Subcutaneous adipose tissue (tissue), 4 donors: Measurements from ENCODE around the gene PLCG1. TPM values are rescaled to one million over a fixed set of nuclear protein-coding genes. Genes with fewer than 3 reads are reported as not detected.

ENCODE experiments used
- CTCF ChIP-seq: fragments of 450-650 bp; IDR thresholded peaks from one replicate; pipeline ENCODE4 v1.5.1; 2016; ENCODE audit warnings: low read depth, mild to moderate bottlenecking, control low read depth, antibody characterized with exemption, moderate library complexity
- total RNA-seq, 4 donors: library from RNA; depleted of rRNA; stranded (reverse); fragments of >200 nt; gene quantifications; one replicate each; pipeline ENCODE4 v1.1.0, GENCODE V29; 2016

PLCG1 gene
- total RNA-seq, 4 donors from 2014 or later = 43.0 to 186 (median 67.2) TPM

GRCh38 chr20:41159547-41159946 is 22.2 kb downstream of the PLCG1 start:
- TF ChIP-seq CTCF = no peak

DNA sequence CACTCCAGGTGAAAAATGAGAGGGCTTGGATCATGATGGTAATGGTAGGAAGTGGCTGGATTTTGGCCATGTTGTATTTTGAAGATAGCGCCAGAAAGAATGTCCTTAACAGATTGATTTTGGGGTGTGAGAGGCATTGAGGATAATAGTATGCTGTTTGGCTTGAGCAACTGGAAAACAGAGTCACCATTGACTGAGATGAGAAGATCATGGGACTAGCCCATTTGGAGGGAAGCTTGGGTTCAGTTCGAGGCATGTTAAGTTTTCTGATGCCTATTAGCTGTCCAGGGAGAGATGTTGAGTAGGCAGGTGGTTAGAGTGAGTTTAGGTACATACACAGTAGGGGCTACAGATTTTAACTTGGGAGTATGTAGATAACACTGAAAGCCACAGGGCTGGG is 23.3 kb downstream of the PLCG1 start:
- no peak for TF ChIP-seq CTCF

DNA sequence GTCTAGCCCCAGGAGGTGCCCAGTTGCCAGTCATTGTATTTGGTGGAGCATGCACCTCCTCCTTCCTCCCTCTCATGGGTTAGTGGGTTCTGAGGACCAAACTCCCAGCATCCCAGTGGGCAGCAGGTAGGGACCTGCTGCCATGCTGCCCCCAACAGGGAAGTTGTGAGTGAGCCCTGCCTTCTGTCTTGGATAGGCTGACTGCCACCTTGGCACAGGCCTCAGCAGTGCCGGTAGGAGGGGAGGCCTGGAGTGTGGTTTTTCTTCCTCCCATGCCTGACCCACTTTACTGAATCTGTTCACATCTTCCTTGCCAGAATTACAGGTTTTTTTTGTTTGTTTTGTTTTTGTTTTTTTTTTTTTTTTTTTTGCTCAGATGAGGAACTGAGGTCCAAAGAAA is 24.5 kb downstream of the PLCG1 start:
- TF ChIP-seq CTCF = no peak

GRCh38 chr20:41162396-41162795 is 25.1 kb downstream of the PLCG1 start:
- TF ChIP-seq CTCF = no peak

DNA sequence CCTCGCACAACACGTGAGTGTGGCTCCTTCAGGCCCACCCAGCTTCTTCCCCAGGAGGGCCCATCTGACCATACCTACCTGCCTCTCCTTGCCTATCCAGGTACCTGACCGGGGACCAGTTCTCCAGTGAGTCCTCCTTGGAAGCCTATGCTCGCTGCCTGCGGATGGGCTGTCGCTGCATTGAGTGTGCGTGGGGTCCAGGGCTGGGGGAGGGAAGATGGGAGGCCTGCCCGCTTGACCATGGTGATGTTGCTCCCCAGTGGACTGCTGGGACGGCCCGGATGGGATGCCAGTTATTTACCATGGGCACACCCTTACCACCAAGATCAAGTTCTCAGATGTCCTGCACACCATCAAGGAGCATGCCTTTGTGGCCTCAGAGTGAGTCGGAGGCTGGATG is 26.5 kb downstream of the PLCG1 start:
- no peak for TF ChIP-seq CTCF

GRCh38 chr20:41165001-41165882 is 27.9 kb downstream of the PLCG1 start:
- TF ChIP-seq CTCF = no peak

GRCh38 chr20:41166201-41167117 is 29.1 kb downstream of the PLCG1 start:
- TF ChIP-seq CTCF = no peak
